ENCODE data around the gene RTTN. TPM values are rescaled to one million over a fixed set of nuclear protein-coding genes. Genes with fewer than 3 reads are reported as not detected.

RTTN gene
- total RNA-seq, 1 donor from 2014 or later, result 10.6 TPM

GRCh38 chr18:69995774-69996173 lies 209.7 kb downstream of the RTTN start:
- intact Hi-C loops (cut with micrococcal nuclease), result no loop called here
- Histone ChIP-seq H3K36me3 (peaks cover 3% of the 10 kb centered on the region), H3K9me3 (replicated peaks) (no peaks in the 10 kb centered on the region), H3K27ac (replicated peaks) (no peak overlapping the region), H3K4me1 (peaks cover 39% of the 10 kb centered on the region), H3K4me3 (no peak overlapping the region), H3K27me3 (ENCODE audit: low read depth) (no peaks in the 10 kb centered on the region)
- no peak for DNase-seq
- no peak for TF ChIP-seq CTCF (IDR thresholded peaks at IDR 0.05; ENCODE audit: borderline replicate concordance)

GRCh38 chr18:69992776-69993175 lies 212.7 kb downstream of the RTTN start:
- H3K4me1 ChIP-seq, result peaks cover 9% of the 10 kb centered on the region
- H3K9me3 ChIP-seq (replicated peaks), result peaks cover 28% of the 10 kb centered on the region
- H3K27ac ChIP-seq (replicated peaks), result no peak overlapping the region
- no peak for DNase-seq
- no peaks in the 10 kb centered on the region for H3K27me3 ChIP-seq (ENCODE audit: low read depth)
- intact Hi-C loops (cut with micrococcal nuclease), result loop anchor here (5.0 kb wide), 1 partner anchor 50 kb away; no protein-coding TSS in a partner anchor
- no peak overlapping the region for H3K4me3 ChIP-seq
- TF ChIP-seq CTCF (IDR thresholded peaks at IDR 0.05; ENCODE audit: borderline replicate concordance), result no peak
- H3K36me3 ChIP-seq, result peaks cover 22% of the 10 kb centered on the region

GRCh38 chr18:69987870-69988269 lies 217.6 kb downstream of the RTTN start:
- no peaks in the 10 kb centered on the region for H3K27me3 ChIP-seq (ENCODE audit: low read depth)
- no peak overlapping the region for H3K4me3 ChIP-seq
- TF ChIP-seq CTCF (IDR thresholded peaks at IDR 0.05; ENCODE audit: borderline replicate concordance), result no peak
- H3K27ac ChIP-seq (replicated peaks), result no peak overlapping the region
- DNase-seq, result no peak
- peaks cover 37% of the 10 kb centered on the region for H3K36me3 ChIP-seq
- H3K9me3 ChIP-seq (replicated peaks), result peaks cover 38% of the 10 kb centered on the region
- intact Hi-C loops (cut with micrococcal nuclease), result no loop called here
- H3K4me1 ChIP-seq, result no peaks in the 10 kb centered on the region

GRCh38 chr18:69985239-69985638 lies 220.2 kb downstream of the RTTN start:
- peaks cover 34% of the 10 kb centered on the region for H3K36me3 ChIP-seq
- H3K4me3 ChIP-seq, result no peak overlapping the region
- peaks cover 35% of the 10 kb centered on the region for H3K9me3 ChIP-seq (replicated peaks)
- DNase-seq, result no peak
- no peak overlapping the region for H3K27ac ChIP-seq (replicated peaks)
- no peaks in the 10 kb centered on the region for H3K27me3 ChIP-seq (ENCODE audit: low read depth)
- H3K4me1 ChIP-seq, result peaks cover 23% of the 10 kb centered on the region
- TF ChIP-seq CTCF (IDR thresholded peaks at IDR 0.05; ENCODE audit: borderline replicate concordance), result no peak
- intact Hi-C loops (cut with micrococcal nuclease), result no loop called here

GRCh38 chr18:69982417-69982816 lies 223.1 kb downstream of the RTTN start:
- H3K27ac ChIP-seq (replicated peaks), result no peak overlapping the region
- TF ChIP-seq CTCF (IDR thresholded peaks at IDR 0.05; ENCODE audit: borderline replicate concordance), result no peak

More at GRCh38 chr18:69982417-69982816, 223.1 kb downstream of the RTTN start:
- no peaks in the 10 kb centered on the region for H3K27me3 ChIP-seq (ENCODE audit: low read depth)
- H3K4me3 ChIP-seq, result no peak overlapping the region
- H3K4me1 ChIP-seq, result peaks cover 24% of the 10 kb centered on the region
- intact Hi-C loops (cut with micrococcal nuclease), result no loop called here
- H3K36me3 ChIP-seq, result peaks cover 24% of the 10 kb centered on the region
- no peak for DNase-seq
- peaks cover 12% of the 10 kb centered on the region for H3K9me3 ChIP-seq (replicated peaks)
